Thyroid gland (tissue), 4 donors: Measurements from ENCODE around the gene BMPR1B.

Experiments used
- POLR2A ChIP-seq, 2 donors: fragments of 450-650 bp; IDR thresholded peaks; one replicate each; pipeline ENCODE4 v1.6.1; 2017; ENCODE audit warnings: antibody characterized with exemption in 2 of 2, mild to moderate bottlenecking in 2 of 2, moderate library complexity in 1 of 2
- TF ChIP-seq, protein P1 (sequence below), 6 experiments: fragments of 200-600 bp in 3 of 6; fragments of 450-650 bp in 3 of 6; sonication (generic) in 3 of 6; IDR thresholded peaks; one replicate each; pipeline ENCODE4 v1.5.1; 2016 to 2019; ENCODE audit warnings: antibody characterized with exemption in 6 of 6, mild to moderate bottlenecking in 2 of 6, inconsistent platforms in 1 of 6, moderate library complexity in 1 of 6

DNA sequence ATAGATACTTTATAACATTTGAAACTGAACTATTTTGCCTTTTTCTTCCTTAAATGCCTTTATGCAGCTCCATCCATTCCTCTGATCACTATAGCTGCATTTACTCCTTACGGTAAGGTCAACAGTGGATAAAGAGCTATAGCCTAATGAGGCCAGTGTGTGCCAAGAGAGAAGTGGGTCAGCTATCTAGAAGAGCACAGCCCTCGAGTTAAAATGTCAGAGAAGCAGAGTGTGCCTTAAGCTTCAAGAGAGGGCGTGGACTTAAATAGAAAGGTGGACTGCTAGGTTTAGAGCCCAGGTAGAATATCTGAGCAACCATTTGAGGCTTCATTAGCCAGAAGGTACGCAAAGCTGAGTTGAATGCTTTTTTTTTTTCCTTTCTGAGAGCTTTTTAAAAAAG lies 347.4 kb downstream of the BMPR1B start:
- TF ChIP-seq, protein P1, sequence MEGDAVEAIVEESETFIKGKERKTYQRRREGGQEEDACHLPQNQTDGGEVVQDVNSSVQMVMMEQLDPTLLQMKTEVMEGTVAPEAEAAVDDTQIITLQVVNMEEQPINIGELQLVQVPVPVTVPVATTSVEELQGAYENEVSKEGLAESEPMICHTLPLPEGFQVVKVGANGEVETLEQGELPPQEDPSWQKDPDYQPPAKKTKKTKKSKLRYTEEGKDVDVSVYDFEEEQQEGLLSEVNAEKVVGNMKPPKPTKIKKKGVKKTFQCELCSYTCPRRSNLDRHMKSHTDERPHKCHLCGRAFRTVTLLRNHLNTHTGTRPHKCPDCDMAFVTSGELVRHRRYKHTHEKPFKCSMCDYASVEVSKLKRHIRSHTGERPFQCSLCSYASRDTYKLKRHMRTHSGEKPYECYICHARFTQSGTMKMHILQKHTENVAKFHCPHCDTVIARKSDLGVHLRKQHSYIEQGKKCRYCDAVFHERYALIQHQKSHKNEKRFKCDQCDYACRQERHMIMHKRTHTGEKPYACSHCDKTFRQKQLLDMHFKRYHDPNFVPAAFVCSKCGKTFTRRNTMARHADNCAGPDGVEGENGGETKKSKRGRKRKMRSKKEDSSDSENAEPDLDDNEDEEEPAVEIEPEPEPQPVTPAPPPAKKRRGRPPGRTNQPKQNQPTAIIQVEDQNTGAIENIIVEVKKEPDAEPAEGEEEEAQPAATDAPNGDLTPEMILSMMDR (IDR thresholded peaks at IDR 0.05), result no peak
- no peak for TF ChIP-seq POLR2A (IDR thresholded peaks at IDR 0.05)
